GM13976 (cell line): ENCODE data around the gene ZNF76.

Experiments
- DNase-seq: peaks from one replicate; pipeline ENCODE4 v3.0.0; 2012; ENCODE audit warnings: low spot score
- CTCF ChIP-seq: IDR thresholded peaks from 2 replicates; pipeline ENCODE4 v1.5.1; 2012; ENCODE audit warnings: borderline replicate concordance, mild to moderate bottlenecking; ENCODE audit not compliant: insufficient read depth; ENCODE audit errors: extremely low read depth, missing control alignments, control extremely low read depth
- in situ Hi-C: fragments of 300-500 bp; cut with MboI; formaldehyde crosslinking; loops from one replicate; pipeline ENCODE4 v1.12.0; 2022; ENCODE audit warnings: low sequenced_read_pairs, mixed read lengths, inconsistent platforms; ENCODE audit not compliant: unreplicated experiment

Gene ZNF76

DNA sequence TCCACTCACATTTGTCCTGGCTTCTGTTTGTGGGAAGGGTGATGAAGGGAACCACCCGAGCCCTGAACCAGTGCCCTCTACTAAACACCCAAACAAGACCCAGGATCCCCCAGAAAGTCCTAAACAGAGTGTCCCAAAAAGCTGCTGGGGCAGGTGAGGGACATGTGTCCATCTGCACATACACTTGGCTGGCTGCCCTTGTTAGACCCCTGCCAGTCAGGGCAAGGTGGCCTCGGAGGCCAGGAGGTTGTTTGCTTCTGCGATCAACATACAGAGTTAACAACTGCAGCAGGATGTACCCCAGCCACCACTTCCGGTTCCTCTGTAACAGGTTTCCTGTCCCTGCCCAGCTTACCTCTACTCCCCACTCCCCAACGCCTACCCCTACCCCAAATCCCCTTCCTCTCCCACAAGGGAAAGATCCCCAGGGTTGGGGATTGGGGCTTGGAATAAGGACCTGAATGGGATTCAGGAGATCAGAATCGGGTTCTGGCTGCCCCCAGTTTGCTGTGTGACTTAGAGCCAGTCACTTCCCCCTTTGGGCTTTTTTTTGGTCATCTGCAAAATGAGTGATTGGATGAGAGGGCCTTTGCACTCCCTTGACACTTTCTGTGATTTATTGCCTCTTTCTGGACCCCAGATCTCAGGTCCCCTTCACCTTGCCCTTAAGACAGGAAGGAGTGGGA is 52.0 kb downstream of the ZNF76 start:
- DNase-seq: peak; percentile 57
- in situ Hi-C loops: no loop called here
- no peak for TF ChIP-seq CTCF

GRCh38 chr6:35312076-35312800 is 52.7 kb downstream of the ZNF76 start:
- in situ Hi-C loops: no loop called here
- DNase-seq: no peak
- TF ChIP-seq CTCF: no peak

DNA sequence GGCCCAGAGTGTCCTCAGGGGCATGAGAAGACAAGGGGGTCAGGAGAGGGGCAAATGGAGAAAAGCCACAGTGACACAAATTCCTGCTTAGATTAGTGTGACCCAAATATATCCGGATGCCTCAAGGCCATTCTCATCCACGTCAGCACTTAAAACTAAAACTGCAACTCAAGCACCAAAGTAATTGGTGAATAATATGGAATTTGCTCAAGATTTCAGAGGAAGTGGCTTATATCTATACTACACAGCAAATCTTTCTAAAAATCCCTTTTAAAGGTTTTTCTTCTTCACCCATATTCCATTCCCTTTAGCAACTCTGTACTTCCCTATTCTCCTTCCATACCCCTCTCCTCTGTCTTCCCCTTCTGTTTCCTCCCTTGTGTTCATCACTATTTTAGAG is 53.3 kb downstream of the ZNF76 start:
- DNase-seq: no peak
- no peak for TF ChIP-seq CTCF
- in situ Hi-C loops: no loop called here

GRCh38 chr6:35317483-35318195 is 58.1 kb downstream of the ZNF76 start:
- in situ Hi-C loops: no loop called here
- DNase-seq: no peak

DNA sequence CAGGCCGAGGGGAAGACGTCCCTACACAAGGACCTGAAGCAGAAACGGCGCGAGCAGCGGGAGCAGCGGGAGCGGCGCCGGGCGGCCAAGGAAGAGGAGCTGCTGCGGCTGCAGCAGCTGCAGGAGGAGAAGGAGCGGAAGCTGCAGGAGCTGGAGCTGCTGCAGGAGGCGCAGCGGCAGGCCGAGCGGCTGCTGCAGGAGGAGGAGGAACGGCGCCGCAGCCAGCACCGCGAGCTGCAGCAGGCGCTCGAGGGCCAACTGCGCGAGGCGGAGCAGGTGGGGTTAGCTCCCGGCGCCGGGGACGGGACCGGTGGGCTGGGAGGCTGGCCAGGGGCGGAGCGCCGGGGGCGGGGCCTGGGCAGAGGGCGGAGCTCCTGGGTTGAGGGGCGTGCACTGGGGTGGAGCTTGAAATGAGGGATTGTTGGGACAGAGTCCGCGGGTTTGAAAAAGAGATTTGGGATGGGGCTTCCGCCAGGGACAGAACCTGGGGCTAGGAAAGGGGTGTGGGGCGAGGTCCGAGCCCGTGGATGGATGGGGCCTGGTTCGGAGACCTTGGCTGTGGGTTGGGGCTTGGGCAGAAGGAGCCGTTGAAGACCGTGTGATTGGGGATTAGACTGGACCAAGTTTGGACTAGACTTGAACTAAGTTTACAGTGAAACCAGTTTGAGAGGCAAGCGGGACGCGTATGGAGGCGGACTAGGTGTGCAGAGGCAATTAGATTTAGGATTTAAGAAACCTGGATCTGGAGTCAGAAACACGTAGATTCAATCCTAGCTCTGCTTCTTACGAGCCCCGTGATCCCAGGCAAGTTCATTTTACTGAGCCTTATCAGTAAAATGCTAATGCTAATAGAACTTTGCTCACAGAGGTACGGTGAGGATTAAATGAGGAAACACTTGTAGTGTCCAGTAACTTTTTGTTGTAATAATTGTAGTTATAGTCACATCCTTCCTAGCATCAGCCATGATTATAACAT is 58.9 kb downstream of the ZNF76 start:
- in situ Hi-C loops: no loop called here
- TF ChIP-seq CTCF: no peak

More at GRCh38 chr6:35317483-35318195, 58.1 kb downstream of the ZNF76 start:
- TF ChIP-seq CTCF: no peak

GRCh38 chr6:35319346-35320030 is 60.0 kb downstream of the ZNF76 start:
- in situ Hi-C loops: no loop called here
- TF ChIP-seq CTCF: no peak
- no peak for DNase-seq

More for the DNA sequence above, 58.9 kb downstream of the ZNF76 start:
- no peak for DNase-seq
